Thyroid gland (tissue), 4 donors: ENCODE results near the gene BARHL1. TPM values are rescaled to one million over a fixed set of nuclear protein-coding genes. Genes with fewer than 3 reads are reported as not detected.

Experiments
- DNase-seq, 2 donors: peaks; one replicate each; pipeline ENCODE4 v3.0.0-alpha.2; 2019
- H3K27ac ChIP-seq, 3 donors: fragments of 200-600 bp; sonication (generic); 1 replicate in 2 of 3; 2 replicates in 1 of 3; pipeline ENCODE4 v1.5.1; 2016 to 2019; ENCODE audit warnings: mild to moderate bottlenecking in 1 of 3, moderate library complexity in 1 of 3
- H3K27me3 ChIP-seq: fragments of 200-600 bp; sonication (generic); one replicate; pipeline ENCODE4 v1.5.1; 2019
- H3K36me3 ChIP-seq, 2 donors: fragments of 200-600 bp; sonication (generic); one replicate each; pipeline ENCODE4 v1.5.1; 2016 to 2019
- H3K4me1 ChIP-seq, 2 donors: fragments of 200-600 bp; sonication (generic); one replicate each; pipeline ENCODE4 v1.5.1; 2017 to 2019
- H3K4me3 ChIP-seq, 3 donors: fragments of 200-600 bp; sonication (generic); replicated peaks in 1 of 3; 1 replicate in 2 of 3; 2 replicates in 1 of 3; pipeline ENCODE4 v1.5.1; 2016; ENCODE audit warnings: mild to moderate bottlenecking in 1 of 3
- H3K9me3 ChIP-seq: fragments of 200-600 bp; sonication (generic); one replicate; pipeline ENCODE4 v1.5.1; 2017
- CTCF ChIP-seq, 6 experiments: fragments of 200-600 bp in 3 of 6; fragments of 450-650 bp in 3 of 6; sonication (generic) in 3 of 6; IDR thresholded peaks; one replicate each; pipeline ENCODE4 v1.5.1; 2016 to 2019; ENCODE audit warnings: antibody characterized with exemption in 6 of 6, mild to moderate bottlenecking in 2 of 6, inconsistent platforms in 1 of 6, moderate library complexity in 1 of 6
- POLR2A ChIP-seq, 2 donors: fragments of 450-650 bp; IDR thresholded peaks; one replicate each; pipeline ENCODE4 v1.6.1; 2017; ENCODE audit warnings: antibody characterized with exemption in 2 of 2, mild to moderate bottlenecking in 2 of 2, moderate library complexity in 1 of 2
- WGBS, 2 donors: methylation state at CpG; one replicate each; pipeline ENCODE4 v1.1.5; 2017; 5-methylcytosine and 5-hydroxymethylcytosine counted together
- intact Hi-C: fragments of 100-400 bp; cut with DNase I; formaldehyde crosslinking; loops from one replicate; pipeline ENCODE4 v1.15.1; 2023
- total RNA-seq, 4 donors: library from RNA; depleted of rRNA; stranded (reverse); fragments of >200 nt; gene quantifications; one replicate each; pipeline ENCODE4 v1.2.3, GENCODE V29; 2016

BARHL1 gene
- total RNA-seq, 4 donors from 2014 or later, result not detected

GRCh38 chr9:132606066-132606465 lies 23.7 kb downstream of the BARHL1 start:
- 85 to 90% methylated on average over 6 of the region's 6 CpGs for WGBS, 2 donors

GRCh38 chr9:132609184-132609583 lies 26.8 kb downstream of the BARHL1 start:
- Histone ChIP-seq H3K27me3 (no peaks in the 10 kb centered on the region), H3K9me3 (no peaks in the 10 kb centered on the region), H3K4me3 (no peak overlapping the region), H3K36me3 (peaks cover 42 to 68% of the 10 kb centered on the region in 2 donors), H3K4me1 (no peaks in the 10 kb centered on the region), H3K27ac (no peak overlapping the region)
- no peak for DNase-seq
- TF ChIP-seq POLR2A (IDR thresholded peaks at IDR 0.05) (no peak), CTCF (IDR thresholded peaks at IDR 0.05) (no peak)
- WGBS, 2 donors, result 88 to 90% methylated on average over 9 of the region's 9 CpGs
- intact Hi-C loops, result no loop called here

More at GRCh38 chr9:132606066-132606465, 23.7 kb downstream of the BARHL1 start:
- H3K27ac ChIP-seq, result no peak overlapping the region
- H3K27me3 ChIP-seq, result no peaks in the 10 kb centered on the region
- intact Hi-C loops, result no loop called here
- H3K36me3 ChIP-seq, result peaks cover 21 to 58% of the 10 kb centered on the region in 2 donors
- DNase-seq, result no peak
- no peak overlapping the region for H3K4me3 ChIP-seq
- no peaks in the 10 kb centered on the region for H3K9me3 ChIP-seq
- H3K4me1 ChIP-seq, result no peaks in the 10 kb centered on the region
- no peak for TF ChIP-seq CTCF (IDR thresholded peaks at IDR 0.05)
- TF ChIP-seq POLR2A (IDR thresholded peaks at IDR 0.05), result no peak

GRCh38 chr9:132609829-132610228 lies 27.4 kb downstream of the BARHL1 start:
- Histone ChIP-seq H3K27ac (no peak overlapping the region), H3K27me3 (no peaks in the 10 kb centered on the region), H3K9me3 (no peaks in the 10 kb centered on the region), H3K4me3 (no peak overlapping the region), H3K4me1 (no peaks in the 10 kb centered on the region), H3K36me3 (peaks cover 48 to 68% of the 10 kb centered on the region in 2 donors)
- intact Hi-C loops, result no loop called here
- 90 to 92% methylated on average over 7 of the region's 7 CpGs for whole genome bisulfite sequencing, 2 donors
- DNase-seq, result no peak
- TF ChIP-seq CTCF (IDR thresholded peaks at IDR 0.05) (no peak), POLR2A (IDR thresholded peaks at IDR 0.05) (no peak)

- H3K27me3 ChIP-seq, result no peaks in the 10 kb centered on the region
- H3K36me3 ChIP-seq, result peaks cover 42 to 71% of the 10 kb centered on the region in 2 donors
- no peaks in the 10 kb centered on the region for H3K4me1 ChIP-seq
- no peak overlapping the region for H3K4me3 ChIP-seq
- WGBS, 2 donors, result 88 to 90% methylated on average over 12 of the region's 12 CpGs
- TF ChIP-seq CTCF (IDR thresholded peaks at IDR 0.05) (no peak), POLR2A (IDR thresholded peaks at IDR 0.05) (no peak)
- no peaks in the 10 kb centered on the region for H3K9me3 ChIP-seq
- H3K27ac ChIP-seq, result no peak overlapping the region
- intact Hi-C loops, result no loop called here
- DNase-seq, result no peak
These were observed 28.3 kb downstream of the BARHL1 start for GRCh38 chr9:132610661-132611060.

GRCh38 chr9:132614324-132614723 lies 31.9 kb downstream of the BARHL1 start:
- Histone ChIP-seq H3K27me3 (no peaks in the 10 kb centered on the region), H3K4me1 (no peaks in the 10 kb centered on the region), H3K9me3 (no peaks in the 10 kb centered on the region), H3K36me3 (peaks cover 51 to 71% of the 10 kb centered on the region in 2 donors), H3K27ac (no peak overlapping the region), H3K4me3 (no peak overlapping the region)
- 82 to 89% methylated on average over 6 of the region's 6 CpGs for WGBS, 2 donors
- TF ChIP-seq CTCF (IDR thresholded peaks at IDR 0.05), result no peak
- DNase-seq, result no peak
- intact Hi-C loops, result no loop called here
